K562 (cell line): ENCODE results near the gene ADSS1. TPM values are rescaled to one million over a fixed set of nuclear protein-coding genes. Genes with fewer than 3 reads are reported as not detected.

ENCODE experiments used
- BRF2 ChIP-seq: IDR thresholded peaks from 3 replicates; pipeline ENCODE4 v1.6.1; 2011; ENCODE audit warnings: borderline replicate concordance, mild to moderate bottlenecking; ENCODE audit not compliant: insufficient read length, insufficient read depth
- CHD7 ChIP-seq: fragments of 200-600 bp; sonication (generic); IDR thresholded peaks from one replicate; pipeline ENCODE4 v1.6.1; 2012; ENCODE audit warnings: mild to moderate bottlenecking, low read depth, low read length, inconsistent platforms
- CXXC5 ChIP-seq: fragments of 250-450 bp; sonication (Bioruptor Pico); IDR thresholded peaks from 2 replicates; pipeline ENCODE4 v1.8.0; 2022; ENCODE audit warnings: inconsistent platforms, mild to moderate bottlenecking, moderate library complexity
- HDAC8 ChIP-seq: fragments of 450-650 bp; IDR thresholded peaks from 2 replicates; pipeline ENCODE4 v1.6.1; 2016; ENCODE audit warnings: mild to moderate bottlenecking, missing genetic modification characterization, moderate library complexity, missing compliant biosample characterization
- HMGN3 ChIP-seq: IDR thresholded peaks from 2 replicates; pipeline ENCODE4 v1.6.1; 2011; ENCODE audit warnings: borderline replicate concordance, low read depth, mild to moderate bottlenecking, mixed read lengths, low read length; ENCODE audit not compliant: insufficient read length; ENCODE audit errors: extremely low read depth
- HMGXB4 ChIP-seq: sonication (generic); formaldehyde crosslinking; IDR thresholded peaks from 2 replicates; pipeline ENCODE4 v1.8.1; 2023; ENCODE audit warnings: mild to moderate bottlenecking, missing genetic modification reagents
- OTX1 ChIP-seq: fragments of 450-650 bp; formaldehyde crosslinking; IDR thresholded peaks from 2 replicates; pipeline ENCODE4 v1.4.0; 2022; ENCODE audit warnings: mild to moderate bottlenecking
- PHF8 ChIP-seq: fragments of 200-600 bp; sonication (generic); IDR thresholded peaks from 2 replicates; pipeline ENCODE4 v1.6.1; 2012; ENCODE audit warnings: mixed run types, mild to moderate bottlenecking, inconsistent platforms, low read length, moderate library complexity, borderline replicate concordance
- RUNX1 ChIP-seq: sonication (generic); IDR thresholded peaks from 2 replicates; pipeline ENCODE4 v1.6.1; 2016; ENCODE audit warnings: antibody characterized with exemption, low read depth
- U2AF1 ChIP-seq: fragments of 200-400 bp; formaldehyde crosslinking; optimal IDR thresholded peaks from 2 replicates; pipeline ENCODE3; 2017; ENCODE audit warnings: mild to moderate bottlenecking, low read depth, low read length, moderate library complexity
- ZNF263 ChIP-seq: sonication (generic); formaldehyde crosslinking; IDR thresholded peaks from 2 replicates; pipeline ENCODE4 v1.8.0; 2022; ENCODE audit warnings: mild to moderate bottlenecking, missing genetic modification reagents, borderline replicate concordance
- polyA plus RNA-seq, 8 experiments: library from polyadenylated mRNA; depleted of rRNA in 4 of 8; stranded (reverse) in 5 of 8; unstranded in 3 of 8; fragments of >200 nt; fragmentation: Nextera tagmentation in 2 of 8; fragmentation: Illumina TruSeq in 1 of 8; extraction: Ambion mirVana in 2 of 8; extraction: Trizol in 1 of 8; gene quantifications; 2 replicates each; pipeline versions ENCODE4 v1.2.1 to v1.2.3, GENCODE V29; 2011 to 2014; ENCODE audit warnings: inconsistent platforms in 1 of 8, missing spikeins in 1 of 8
- total RNA-seq, 7 experiments: library from RNA; depleted of rRNA in 6 of 7; stranded (reverse); fragments of >200 nt in 6 of 7; fragmentation: Illumina TruSeq in 2 of 7; extraction: Trizol in 2 of 7; gene quantifications; 2 replicates each; pipeline versions ENCODE4 v1.2.1 to v1.2.3, GENCODE V29; 2011 to 2021; ENCODE audit warnings: low replicate concordance in 1 of 7

ADSS1 gene
- total and polyA plus RNA-seq, 9 of the 15 experiments (the other 6 are each of a cell fraction or from before 2014, with no cell fraction given): 0.53 to 5.9 (median 3.9) TPM

GRCh38 chr14:104689109-104689880, 34.7 kb upstream of the ADSS1 start, which contains the start of gene INF2 (continued):
- TF ChIP-seq HDAC8 (tag): no peak
- TF ChIP-seq RUNX1: no peak
- no peak for TF ChIP-seq U2AF1
- no peak for TF ChIP-seq CXXC5 (CRISPR knock-in tag)
- TF ChIP-seq CHD7: no peak
- no peak for TF ChIP-seq BRF2
- TF ChIP-seq ZNF263: no peak
- TF ChIP-seq OTX1 (CRISPR knock-in tag): no peak
- TF ChIP-seq HMGXB4 (CRISPR knock-in tag): no peak
- TF ChIP-seq PHF8: peak; percentile 72; the same call in 1 of the 2 replicates
- no peak for TF ChIP-seq HMGN3
